ENCODE measurements around the gene GNG7. TPM values are rescaled to one million over a fixed set of nuclear protein-coding genes. Genes with fewer than 3 reads are reported as not detected.
"Not testable (repeated sequence)": the region's sequence is repeated elsewhere in the genome, so short reads cannot be mapped to it uniquely, and the experiment has no call there.

The GNG7 gene
- polyA plus RNA-seq, 6 donors from 2014 or later, result 49.1 to 72.0 (median 60.9) TPM

DNA sequence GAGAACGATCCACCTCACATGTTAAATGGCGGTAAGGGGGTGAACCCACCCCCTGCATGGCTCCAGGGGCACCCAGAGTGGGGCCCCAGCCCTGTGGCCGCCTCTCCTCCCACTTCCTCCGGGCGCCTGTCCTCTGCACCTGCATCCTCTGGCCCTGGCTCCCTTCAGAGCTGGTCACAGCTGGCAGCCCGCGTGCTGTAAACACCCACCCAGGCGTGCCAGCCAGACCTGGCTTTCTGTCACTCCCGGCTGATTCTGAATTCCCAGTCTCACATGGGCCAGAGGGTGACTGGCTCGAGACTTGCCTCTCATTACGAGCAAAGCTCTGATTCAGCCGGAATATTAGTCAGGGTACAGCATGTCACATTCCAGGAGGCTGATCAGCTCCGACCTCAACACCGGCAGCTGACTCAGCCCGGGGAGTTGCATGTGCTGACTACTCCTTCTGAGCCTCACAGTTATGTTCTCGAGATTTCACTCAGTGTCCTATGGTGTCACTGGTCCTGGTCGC lies 75.1 kb downstream of the GNG7 start:
- Mint-ChIP-seq H3K9me3 (peaks cover 0 to 24% (median 8%) of the 10 kb centered on the region in 7 donors), H3K27me3 (no peaks in the 10 kb centered on the region), H3K4me1 (peaks cover 66 to 96% (median 83%) of the 10 kb centered on the region in 3 donors), H3K27ac (peak overlapping the region; percentile 98 to 99 (median 99)), H3K36me3 (peaks cover 8 to 10% of the 10 kb centered on the region in 2 donors), H3K4me3 (peak overlapping the region; percentile 76 to 93 (median 88))
- ATAC-seq (ENCODE audit: low read depth in 2 of 2) (peak; percentile 76 to 77), DNase-seq (peak; percentile 89)

- no peaks in the 10 kb centered on the region for H3K27me3 Mint-ChIP-seq
- peaks cover 5 to 8% of the 10 kb centered on the region in 2 donors for H3K36me3 Mint-ChIP-seq
- ATAC-seq (ENCODE audit: low read depth in 2 of 2) (no peak), DNase-seq (no peak)
- peak overlapping the region; percentile 65 to 93 (median 86) for H3K4me3 Mint-ChIP-seq
- H3K4me1 Mint-ChIP-seq, result peaks cover 64 to 97% (median 87%) of the 10 kb centered on the region in 3 donors
- peak overlapping the region; percentile 91 to 99 (median 98) for H3K27ac Mint-ChIP-seq
- peaks cover 0 to 10% (median 0%) of the 10 kb centered on the region in 7 donors for H3K9me3 Mint-ChIP-seq
Measured at GRCh38 chr19:2625434-2625833, 77.1 kb downstream of the GNG7 start.

GRCh38 chr19:2624537-2625091 lies 77.9 kb downstream of the GNG7 start:
- Mint-ChIP-seq H3K9me3 (peaks cover 0 to 6% (median 0%) of the 10 kb centered on the region in 7 donors), H3K4me3 (peak overlapping the region; percentile 65 to 93 (median 86)), H3K27ac (peak overlapping the region; percentile 91 to 99 (median 98)), H3K27me3 (no peaks in the 10 kb centered on the region), H3K36me3 (peaks cover 1 to 8% of the 10 kb centered on the region in 2 donors), H3K4me1 (peaks cover 66 to 97% (median 87%) of the 10 kb centered on the region in 3 donors)
- DNase-seq (no peak), ATAC-seq (ENCODE audit: low read depth in 2 of 2) (peak; percentile 19 to 20)

- DNase-seq, result no peak
- H3K27ac Mint-ChIP-seq, result peak overlapping the region; percentile 72 to 99 (median 95)
- H3K9me3 Mint-ChIP-seq, result peaks cover 0 to 2% (median 0%) of the 10 kb centered on the region in 7 donors
- H3K4me1 Mint-ChIP-seq, result peaks cover 63 to 97% (median 87%) of the 10 kb centered on the region in 3 donors
- H3K4me3 Mint-ChIP-seq, result peak overlapping the region; percentile 41 to 93 (median 86)
- peaks cover 0 to 4% of the 10 kb centered on the region in 2 donors for H3K36me3 Mint-ChIP-seq
- no peak for ATAC-seq (ENCODE audit: low read depth in 2 of 2)
- H3K27me3 Mint-ChIP-seq, result no peaks in the 10 kb centered on the region
Measured at GRCh38 chr19:2623798-2624197, 78.7 kb downstream of the GNG7 start.

DNA sequence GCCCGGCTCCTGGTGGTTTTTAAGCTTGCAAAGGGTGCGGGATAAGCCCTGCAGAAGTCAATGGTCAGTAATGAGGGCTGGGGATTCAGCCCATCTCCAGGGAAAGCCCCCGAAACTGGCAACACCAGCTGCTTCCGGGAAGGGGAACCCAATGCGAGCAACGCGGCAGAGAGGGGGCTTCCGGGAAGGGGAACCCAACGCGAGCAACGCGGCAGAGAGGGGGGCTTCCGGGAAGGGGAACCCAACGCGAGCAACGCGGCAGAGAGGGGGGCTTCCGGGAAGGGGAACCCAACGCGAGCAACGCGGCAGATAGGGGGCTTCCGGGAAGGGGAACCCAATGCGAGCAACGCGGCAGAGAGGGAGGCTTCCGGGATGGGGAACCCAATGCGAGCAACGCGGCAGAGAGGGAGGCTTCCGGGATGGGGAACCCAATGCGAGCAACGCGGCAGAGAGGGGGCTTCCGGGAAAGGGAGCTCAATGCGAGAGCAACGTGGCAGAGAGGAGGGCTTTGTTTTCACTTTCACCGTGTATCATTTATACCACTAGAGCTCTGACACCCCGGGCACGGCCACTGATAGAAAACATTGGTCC lies 80.0 kb downstream of the GNG7 start:
- not testable (repeated sequence) for H3K36me3 Mint-ChIP-seq; H3K27me3 Mint-ChIP-seq; DNase-seq; H3K9me3 Mint-ChIP-seq; ATAC-seq (ENCODE audit: low read depth in 2 of 2)
- peak overlapping the region; percentile 84 to 99 (median 98) for H3K27ac Mint-ChIP-seq
- H3K4me1 Mint-ChIP-seq, result peaks cover 62 to 97% (median 87%) of the 10 kb centered on the region in 3 donors
- H3K4me3 Mint-ChIP-seq, result peak overlapping the region; percentile 70 to 93 (median 84)

DNA sequence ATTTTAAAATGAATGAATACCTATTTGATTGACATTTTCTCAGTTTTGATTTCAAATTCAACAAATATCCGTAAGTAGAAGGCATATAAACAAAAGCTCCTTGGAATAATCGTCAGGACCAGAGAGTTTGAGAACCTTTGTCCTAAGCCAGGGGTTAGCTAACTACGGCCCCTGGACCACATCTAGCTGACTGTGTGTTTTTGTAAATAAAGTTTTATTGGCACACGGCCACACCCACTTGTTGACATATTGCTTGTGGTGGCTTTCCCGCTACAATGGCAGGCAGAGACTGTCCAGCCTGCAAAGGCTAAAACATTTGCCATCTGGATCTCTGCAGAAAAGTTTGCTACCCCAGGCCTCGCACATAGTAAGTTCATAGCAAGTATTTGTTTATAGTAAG lies 83.4 kb downstream of the GNG7 start:
- ATAC-seq (ENCODE audit: low read depth in 2 of 2), result no peak

GRCh38 chr19:2618611-2619010 lies 83.9 kb downstream of the GNG7 start:
- no peaks in the 10 kb centered on the region for H3K27me3 Mint-ChIP-seq
- peak; percentile 77 for DNase-seq
- no peaks in the 10 kb centered on the region for H3K9me3 Mint-ChIP-seq
- H3K36me3 Mint-ChIP-seq, result no peaks in the 10 kb centered on the region
- peaks cover 66 to 96% (median 92%) of the 10 kb centered on the region in 3 donors for H3K4me1 Mint-ChIP-seq
- H3K27ac Mint-ChIP-seq, result peak overlapping the region; percentile 92 to 99 (median 96)
- H3K4me3 Mint-ChIP-seq, result peak overlapping the region; percentile 67 to 93 (median 86)
- peak; percentile 37 to 47 for ATAC-seq (ENCODE audit: low read depth in 2 of 2)

More for the DNA sequence above, 83.4 kb downstream of the GNG7 start:
- no peaks in the 10 kb centered on the region for H3K36me3 Mint-ChIP-seq
- peaks cover 67 to 96% (median 92%) of the 10 kb centered on the region in 3 donors for H3K4me1 Mint-ChIP-seq
- H3K27me3 Mint-ChIP-seq, result no peaks in the 10 kb centered on the region
- H3K4me3 Mint-ChIP-seq, result peak overlapping the region; percentile 70 to 93 (median 86)
- H3K9me3 Mint-ChIP-seq, result no peaks in the 10 kb centered on the region
- no peak for DNase-seq
- peak overlapping the region; percentile 92 to 99 (median 96) for H3K27ac Mint-ChIP-seq

DNA sequence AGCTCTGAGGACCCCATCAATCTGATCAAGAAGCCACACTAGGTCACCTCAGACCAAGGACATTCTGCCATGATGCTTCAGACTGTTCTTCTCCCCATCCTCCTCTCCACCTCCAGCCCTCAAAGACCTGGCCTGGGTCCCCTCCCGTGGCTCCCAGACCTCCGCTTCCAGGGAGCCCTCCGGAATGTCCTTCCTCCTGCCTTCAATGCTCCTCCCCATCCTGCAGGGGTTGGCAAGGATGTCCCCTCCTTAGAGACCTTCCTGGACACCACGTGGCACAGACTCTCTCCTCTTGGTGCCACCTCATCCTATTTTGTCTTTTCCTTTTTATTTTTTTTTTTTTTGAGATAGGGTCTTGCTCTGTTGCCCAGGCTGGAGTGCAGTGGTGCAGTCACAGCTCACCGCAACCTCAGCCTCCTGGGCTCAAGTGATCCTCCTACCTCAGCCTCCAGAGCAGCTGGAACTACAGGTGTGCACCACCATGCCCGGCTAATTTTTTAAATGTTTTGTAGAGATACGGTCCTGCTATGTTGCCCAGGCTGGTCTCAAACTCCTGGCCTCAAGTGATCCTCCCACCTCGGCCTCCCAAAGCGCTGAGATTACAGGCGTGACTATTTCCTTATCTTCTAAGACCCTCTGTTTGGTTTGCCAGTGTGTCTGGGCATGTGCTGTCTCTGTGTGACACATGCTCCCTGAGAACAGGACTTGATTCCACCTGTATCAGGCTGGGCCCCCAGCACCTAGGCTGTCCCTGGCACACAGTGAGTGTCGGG lies 84.9 kb downstream of the GNG7 start:
- ATAC-seq (ENCODE audit: low read depth in 2 of 2) (no peak), DNase-seq (no peak)
- Mint-ChIP-seq H3K4me1 (peaks cover 76 to 96% (median 94%) of the 10 kb centered on the region in 3 donors), H3K27me3 (no peaks in the 10 kb centered on the region), H3K9me3 (no peaks in the 10 kb centered on the region), H3K36me3 (no peaks in the 10 kb centered on the region), H3K27ac (peak overlapping the region; percentile 92 to 99 (median 96)), H3K4me3 (peak overlapping the region; percentile 67 to 93 (median 86))

DNA sequence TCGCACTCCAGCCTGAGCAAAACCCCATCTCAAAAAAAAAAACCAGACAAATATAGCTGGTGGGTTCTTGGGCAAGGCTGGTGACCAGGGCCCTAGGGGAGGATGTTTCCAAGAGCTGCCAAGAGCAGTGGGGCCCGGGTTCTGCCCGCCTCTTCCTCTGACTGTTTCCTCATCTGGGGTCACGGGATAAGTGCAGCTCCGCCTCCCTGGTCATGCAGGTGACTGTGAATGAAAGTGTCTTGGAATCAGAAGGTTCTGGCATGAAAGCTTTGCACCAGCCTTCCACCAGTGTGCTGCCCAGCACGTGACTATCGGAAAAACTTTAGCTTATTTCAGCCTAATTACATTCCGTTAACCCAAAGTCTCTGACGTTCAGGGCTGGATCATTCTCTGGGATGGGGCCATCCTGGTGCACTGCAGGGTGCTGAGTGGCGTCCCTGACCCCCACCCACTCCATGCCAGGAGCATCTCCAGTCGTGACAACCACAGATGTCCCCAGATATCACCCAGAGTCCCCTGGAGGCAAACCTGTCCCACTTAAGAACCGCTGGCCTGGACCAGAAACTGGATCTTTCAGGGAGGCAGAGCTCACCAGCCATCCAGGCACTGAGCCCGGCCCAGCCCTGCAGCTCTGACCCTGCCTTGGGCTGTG lies 85.6 kb downstream of the GNG7 start:
- H3K27ac Mint-ChIP-seq, result peak overlapping the region; percentile 47 to 99 (median 95)
- peak overlapping the region; percentile 47 to 93 (median 84) for H3K4me3 Mint-ChIP-seq
- ATAC-seq (ENCODE audit: low read depth in 2 of 2), result peak; percentile 32 to 46
- H3K36me3 Mint-ChIP-seq, result no peaks in the 10 kb centered on the region
- no peaks in the 10 kb centered on the region for H3K27me3 Mint-ChIP-seq
- peak; percentile 74 for DNase-seq
- H3K4me1 Mint-ChIP-seq, result peaks cover 75 to 97% (median 93%) of the 10 kb centered on the region in 3 donors
- H3K9me3 Mint-ChIP-seq, result no peaks in the 10 kb centered on the region

- no peak for ATAC-seq (ENCODE audit: low read depth in 2 of 2)
- H3K36me3 Mint-ChIP-seq, result no peaks in the 10 kb centered on the region
- no peaks in the 10 kb centered on the region for H3K27me3 Mint-ChIP-seq
- peaks cover 69 to 93% (median 89%) of the 10 kb centered on the region in 3 donors for H3K4me1 Mint-ChIP-seq
- peak overlapping the region in 3 of 6 donors; percentile 24 to 88 (median 78) for H3K27ac Mint-ChIP-seq
- no peak for DNase-seq
- H3K9me3 Mint-ChIP-seq, result no peaks in the 10 kb centered on the region
- peak overlapping the region in 5 of 8 donors; percentile 27 to 72 (median 47) for H3K4me3 Mint-ChIP-seq
Measured at GRCh38 chr19:2615782-2616181, 86.7 kb downstream of the GNG7 start.

- Mint-ChIP-seq H3K9me3 (no peaks in the 10 kb centered on the region), H3K36me3 (no peaks in the 10 kb centered on the region)
Measured at GRCh38 chr19:2613507-2614295, 88.8 kb downstream of the GNG7 start.

GRCh38 chr19:2612619-2613249 lies 89.8 kb downstream of the GNG7 start:
- peak overlapping the region in 5 of 6 donors; percentile 9 to 88 (median 81) for H3K27ac Mint-ChIP-seq
- H3K4me1 Mint-ChIP-seq, result peaks cover 57 to 88% (median 83%) of the 10 kb centered on the region in 3 donors
- no peak for DNase-seq
- H3K9me3 Mint-ChIP-seq, result no peaks in the 10 kb centered on the region
- ATAC-seq (ENCODE audit: low read depth in 2 of 2), result no peak
- no peaks in the 10 kb centered on the region for H3K27me3 Mint-ChIP-seq
- peak overlapping the region in 7 of 8 donors; percentile 49 to 84 (median 68) for H3K4me3 Mint-ChIP-seq
- H3K36me3 Mint-ChIP-seq, result no peaks in the 10 kb centered on the region

More at GRCh38 chr19:2613507-2614295, 88.8 kb downstream of the GNG7 start:
- peak; percentile 66 for DNase-seq
- peaks cover 61 to 89% (median 84%) of the 10 kb centered on the region in 3 donors for H3K4me1 Mint-ChIP-seq
- peak overlapping the region; percentile 82 to 91 (median 86) for H3K27ac Mint-ChIP-seq
- no peaks in the 10 kb centered on the region for H3K27me3 Mint-ChIP-seq
- ATAC-seq (ENCODE audit: low read depth in 2 of 2), result peak; percentile 36 to 38
- peak overlapping the region; percentile 53 to 84 (median 75) for H3K4me3 Mint-ChIP-seq
